DOHH2 (cell line): Measurements from ENCODE around the gene FSHR.

Experiments
- EZH2phosphoT487 ChIP-seq: fragments of 200-600 bp; sonication (generic); IDR thresholded peaks from 2 replicates; pipeline ENCODE4 v1.6.1; 2017; ENCODE audit warnings: borderline replicate concordance, mild to moderate bottlenecking, antibody characterized with exemption, low read length, moderate library complexity, mixed read lengths
- TF ChIP-seq, protein P1 (sequence below): fragments of 200-600 bp; sonication (generic); IDR thresholded peaks from one replicate; pipeline ENCODE4 v1.5.1; 2014; ENCODE audit warnings: antibody characterized with exemption, mild to moderate bottlenecking, low read depth, low read length; ENCODE audit not compliant: poor library complexity, severe bottlenecking

DNA sequence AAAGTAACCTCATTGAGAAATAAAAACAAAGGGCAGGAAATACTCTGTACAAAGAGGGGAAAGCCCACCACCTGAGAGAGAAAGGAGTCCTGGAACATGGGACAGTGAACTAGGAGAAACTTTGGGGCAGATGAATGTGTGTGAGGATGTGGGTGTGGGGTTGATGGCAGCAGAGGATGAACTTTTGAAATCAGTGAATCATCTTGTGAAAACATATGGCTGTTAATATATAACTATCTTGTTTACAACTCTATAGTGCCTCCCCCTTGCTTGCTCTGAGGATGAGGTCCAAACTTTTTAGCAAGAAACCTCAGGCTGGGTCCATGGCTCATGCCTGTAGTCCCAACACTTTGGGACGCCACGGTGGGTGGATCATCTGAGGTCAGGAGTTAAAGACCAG is 227.0 kb downstream of the FSHR start:
- TF ChIP-seq, protein P1, sequence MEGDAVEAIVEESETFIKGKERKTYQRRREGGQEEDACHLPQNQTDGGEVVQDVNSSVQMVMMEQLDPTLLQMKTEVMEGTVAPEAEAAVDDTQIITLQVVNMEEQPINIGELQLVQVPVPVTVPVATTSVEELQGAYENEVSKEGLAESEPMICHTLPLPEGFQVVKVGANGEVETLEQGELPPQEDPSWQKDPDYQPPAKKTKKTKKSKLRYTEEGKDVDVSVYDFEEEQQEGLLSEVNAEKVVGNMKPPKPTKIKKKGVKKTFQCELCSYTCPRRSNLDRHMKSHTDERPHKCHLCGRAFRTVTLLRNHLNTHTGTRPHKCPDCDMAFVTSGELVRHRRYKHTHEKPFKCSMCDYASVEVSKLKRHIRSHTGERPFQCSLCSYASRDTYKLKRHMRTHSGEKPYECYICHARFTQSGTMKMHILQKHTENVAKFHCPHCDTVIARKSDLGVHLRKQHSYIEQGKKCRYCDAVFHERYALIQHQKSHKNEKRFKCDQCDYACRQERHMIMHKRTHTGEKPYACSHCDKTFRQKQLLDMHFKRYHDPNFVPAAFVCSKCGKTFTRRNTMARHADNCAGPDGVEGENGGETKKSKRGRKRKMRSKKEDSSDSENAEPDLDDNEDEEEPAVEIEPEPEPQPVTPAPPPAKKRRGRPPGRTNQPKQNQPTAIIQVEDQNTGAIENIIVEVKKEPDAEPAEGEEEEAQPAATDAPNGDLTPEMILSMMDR: no peak
- no peak for TF ChIP-seq EZH2phosphoT487
